ENCODE measurements around the gene CALML5.

CALML5 gene

GRCh38 chr10:5512881-5513612, 13.7 kb upstream of the CALML5 start:
- Histone ChIP-seq H3K27me3 (ENCODE audit: insufficient read depth, poor library complexity, severe bottlenecking) (no peaks in the 10 kb centered on the region), H3K27ac (replicated peaks) (no peak overlapping the region), H3K4me3 (replicated peaks; ENCODE audit: insufficient read depth, low read length) (no peak overlapping the region)
- no peak for TF ChIP-seq CTCF (IDR thresholded peaks at IDR 0.05; ENCODE audit: insufficient read depth, low read length)
- TF ChIP-seq GABPA (IDR thresholded peaks at IDR 0.05; ENCODE audit: low read depth): no peak
- TF ChIP-seq POLR2AphosphoS5 (IDR thresholded peaks at IDR 0.05; ENCODE audit: low read depth): no peak
- TF ChIP-seq REST (IDR thresholded peaks at IDR 0.05; ENCODE audit: insufficient replicate concordance, low read depth): no peak
- TF ChIP-seq SPI1 (IDR thresholded peaks at IDR 0.05; ENCODE audit: borderline replicate concordance, low read depth): no peak
- no peak for DNase-seq (ENCODE audit: low read depth in 1 of 2, low spot score in 1 of 2)

GRCh38 chr10:5512331-5512730, 13.0 kb upstream of the CALML5 start:
- H3K27me3 ChIP-seq (ENCODE audit: insufficient read depth, poor library complexity, severe bottlenecking): no peaks in the 10 kb centered on the region
- no peak for DNase-seq (ENCODE audit: low read depth in 1 of 2, low spot score in 1 of 2)
- TF ChIP-seq POLR2AphosphoS5 (IDR thresholded peaks at IDR 0.05; ENCODE audit: low read depth): no peak
- no peak for TF ChIP-seq CTCF (IDR thresholded peaks at IDR 0.05; ENCODE audit: insufficient read depth, low read length)
- no peak for TF ChIP-seq GABPA (IDR thresholded peaks at IDR 0.05; ENCODE audit: low read depth)
- TF ChIP-seq REST (IDR thresholded peaks at IDR 0.05; ENCODE audit: insufficient replicate concordance, low read depth): no peak
- TF ChIP-seq SPI1 (IDR thresholded peaks at IDR 0.05; ENCODE audit: borderline replicate concordance, low read depth): no peak
- no peak overlapping the region for H3K27ac ChIP-seq (replicated peaks)
- no peak overlapping the region for H3K4me3 ChIP-seq (replicated peaks; ENCODE audit: insufficient read depth, low read length)

- no peak for DNase-seq (ENCODE audit: low read depth in 1 of 2, low spot score in 1 of 2)
- H3K4me3 ChIP-seq (replicated peaks; ENCODE audit: insufficient read depth, low read length): no peak overlapping the region
- TF ChIP-seq REST (IDR thresholded peaks at IDR 0.05; ENCODE audit: insufficient replicate concordance, low read depth): no peak
- no peak for TF ChIP-seq SPI1 (IDR thresholded peaks at IDR 0.05; ENCODE audit: borderline replicate concordance, low read depth)
- no peak for TF ChIP-seq POLR2AphosphoS5 (IDR thresholded peaks at IDR 0.05; ENCODE audit: low read depth)
- TF ChIP-seq CTCF (IDR thresholded peaks at IDR 0.05; ENCODE audit: insufficient read depth, low read length): no peak
- no peak for TF ChIP-seq GABPA (IDR thresholded peaks at IDR 0.05; ENCODE audit: low read depth)
- H3K27ac ChIP-seq (replicated peaks): no peak overlapping the region
- no peaks in the 10 kb centered on the region for H3K27me3 ChIP-seq (ENCODE audit: insufficient read depth, poor library complexity, severe bottlenecking)
Observed at GRCh38 chr10:5511885-5512280, 12.5 kb upstream of the CALML5 start.
